ENCODE measurements around the gene C1orf115. TPM values are rescaled to one million over a fixed set of nuclear protein-coding genes. Genes with fewer than 3 reads are reported as not detected.
"Not testable (repeated sequence)": the region's sequence is repeated elsewhere in the genome, so short reads cannot be mapped to it uniquely, and the experiment has no call there.

Gene C1orf115
- total RNA-seq, 1 donor: 3.5 TPM

GRCh38 chr1:220706480-220706879 lies 16.3 kb downstream of the C1orf115 start:
- TF ChIP-seq CTCF (IDR thresholded peaks at IDR 0.05; ENCODE audit: insufficient read depth, low read depth, low read length): no peak
- H3K4me3 ChIP-seq (ENCODE audit: low read depth, low read length): no peak overlapping the region
- no peak for DNase-seq (ENCODE audit: low read depth)

- no peak for TF ChIP-seq CTCF (IDR thresholded peaks at IDR 0.05; ENCODE audit: insufficient read depth, low read depth, low read length)
- no peak overlapping the region for H3K4me3 ChIP-seq (ENCODE audit: low read depth, low read length)
- no peak for DNase-seq (ENCODE audit: low read depth)
Observed at GRCh38 chr1:220707160-220707559, 17.0 kb downstream of the C1orf115 start.

GRCh38 chr1:220708244-220708643 lies 18.1 kb downstream of the C1orf115 start:
- no peak overlapping the region for H3K4me3 ChIP-seq (ENCODE audit: low read depth, low read length)
- no peak for DNase-seq (ENCODE audit: low read depth)
- TF ChIP-seq CTCF (IDR thresholded peaks at IDR 0.05; ENCODE audit: insufficient read depth, low read depth, low read length): no peak

GRCh38 chr1:220708936-220709801 lies 19.0 kb downstream of the C1orf115 start:
- TF ChIP-seq CTCF (IDR thresholded peaks at IDR 0.05; ENCODE audit: insufficient read depth, low read depth, low read length): no peak
- no peak overlapping the region for H3K4me3 ChIP-seq (ENCODE audit: low read depth, low read length)
- no peak for DNase-seq (ENCODE audit: low read depth)

GRCh38 chr1:220710333-220710732 lies 20.2 kb downstream of the C1orf115 start:
- H3K4me3 ChIP-seq (ENCODE audit: low read depth, low read length): no peak overlapping the region
- no peak for TF ChIP-seq CTCF (IDR thresholded peaks at IDR 0.05; ENCODE audit: insufficient read depth, low read depth, low read length)
- no peak for DNase-seq (ENCODE audit: low read depth)

- no peak for DNase-seq (ENCODE audit: low read depth)
- H3K4me3 ChIP-seq (ENCODE audit: low read depth, low read length): no peak overlapping the region
- no peak for TF ChIP-seq CTCF (IDR thresholded peaks at IDR 0.05; ENCODE audit: insufficient read depth, low read depth, low read length)
Observed at GRCh38 chr1:220711056-220711809, 21.1 kb downstream of the C1orf115 start.

- not testable (repeated sequence) for H3K4me3 ChIP-seq (ENCODE audit: low read depth, low read length)
Observed at GRCh38 chr1:220715986-220716385, 25.8 kb downstream of the C1orf115 start.

More at GRCh38 chr1:220715986-220716385, 25.8 kb downstream of the C1orf115 start:
- not testable (repeated sequence) for DNase-seq (ENCODE audit: low read depth)

Measured in fibroblast of villous mesenchyme (primary cell).